Measurements from ENCODE around the gene PURB.
"Not testable (repeated sequence)": the region's sequence is repeated elsewhere in the genome, so short reads cannot be mapped to it uniquely, and the experiment has no call there.

DNA sequence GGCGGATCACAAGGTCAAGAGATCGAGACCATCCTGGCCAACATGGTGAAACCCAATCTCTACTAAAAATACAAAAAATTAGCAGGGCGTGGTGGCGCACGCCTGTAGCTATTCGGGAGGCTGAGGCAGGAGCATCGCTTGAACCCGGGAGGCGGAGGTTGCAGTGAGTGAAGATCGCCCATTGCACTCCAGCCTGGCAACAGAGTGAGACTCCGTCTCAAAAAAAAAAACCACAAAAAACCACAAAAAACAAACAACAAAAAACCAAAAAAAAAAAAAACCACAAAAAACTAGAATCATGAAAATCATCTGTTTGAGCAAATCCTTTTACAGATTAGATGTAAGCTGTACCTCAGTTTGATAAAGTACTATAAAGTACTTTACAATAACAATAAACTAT, 38.9 kb downstream of the PURB start:
- not testable (repeated sequence) for TF ChIP-seq EZH2 (IDR thresholded peaks at IDR 0.05; ENCODE audit: borderline replicate concordance, low read length)
- TF ChIP-seq, protein P1, sequence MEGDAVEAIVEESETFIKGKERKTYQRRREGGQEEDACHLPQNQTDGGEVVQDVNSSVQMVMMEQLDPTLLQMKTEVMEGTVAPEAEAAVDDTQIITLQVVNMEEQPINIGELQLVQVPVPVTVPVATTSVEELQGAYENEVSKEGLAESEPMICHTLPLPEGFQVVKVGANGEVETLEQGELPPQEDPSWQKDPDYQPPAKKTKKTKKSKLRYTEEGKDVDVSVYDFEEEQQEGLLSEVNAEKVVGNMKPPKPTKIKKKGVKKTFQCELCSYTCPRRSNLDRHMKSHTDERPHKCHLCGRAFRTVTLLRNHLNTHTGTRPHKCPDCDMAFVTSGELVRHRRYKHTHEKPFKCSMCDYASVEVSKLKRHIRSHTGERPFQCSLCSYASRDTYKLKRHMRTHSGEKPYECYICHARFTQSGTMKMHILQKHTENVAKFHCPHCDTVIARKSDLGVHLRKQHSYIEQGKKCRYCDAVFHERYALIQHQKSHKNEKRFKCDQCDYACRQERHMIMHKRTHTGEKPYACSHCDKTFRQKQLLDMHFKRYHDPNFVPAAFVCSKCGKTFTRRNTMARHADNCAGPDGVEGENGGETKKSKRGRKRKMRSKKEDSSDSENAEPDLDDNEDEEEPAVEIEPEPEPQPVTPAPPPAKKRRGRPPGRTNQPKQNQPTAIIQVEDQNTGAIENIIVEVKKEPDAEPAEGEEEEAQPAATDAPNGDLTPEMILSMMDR (IDR thresholded peaks at IDR 0.05; ENCODE audit: low read length) = not testable (repeated sequence)

All from OCI-LY1 (cell line).